Fibroblast of lung (primary cell): ENCODE results near the gene ZNF800. TPM values are rescaled to one million over a fixed set of nuclear protein-coding genes. Genes with fewer than 3 reads are reported as not detected.

Experiments used
- DNase-seq, 2 donors: peaks; one replicate each; pipeline versions ENCODE4 v3.0.0 to v3.0.0-alpha.2; 2010; ENCODE audit warnings: low read depth in 2 of 2
- H2AFZ ChIP-seq: 2 replicates; pipeline ENCODE4 v1.5.1; 2012; ENCODE audit warnings: low read length, control low read depth, inconsistent platforms
- H3K27ac ChIP-seq: 2 replicates; pipeline ENCODE4 v1.5.1; 2011; ENCODE audit warnings: low read length, control low read depth; ENCODE audit not compliant: insufficient read depth
- H3K27me3 ChIP-seq: 2 replicates; pipeline ENCODE4 v1.5.1; 2011; ENCODE audit warnings: mild to moderate bottlenecking, low read length; ENCODE audit not compliant: control insufficient read depth, insufficient read depth
- H3K36me3 ChIP-seq: 2 replicates; pipeline ENCODE4 v1.5.1; 2011; ENCODE audit warnings: low read length; ENCODE audit not compliant: control insufficient read depth, insufficient read depth
- H3K4me1 ChIP-seq: 2 replicates; pipeline ENCODE4 v1.5.1; 2011; ENCODE audit warnings: low read length; ENCODE audit not compliant: control insufficient read depth, insufficient read depth; ENCODE audit errors: extremely low read depth
- H3K4me2 ChIP-seq: 2 replicates; pipeline ENCODE4 v1.5.1; 2011; ENCODE audit warnings: low read length, control low read depth; ENCODE audit not compliant: insufficient read depth; ENCODE audit errors: extremely low read depth
- H3K4me3 ChIP-seq, 4 experiments: fragments of 200-600 bp in 1 of 4; sonication (generic) in 1 of 4; replicated peaks in 1 of 4; 2 replicates each; pipeline ENCODE4 v1.5.1; 2011 to 2016; ENCODE audit warnings: low read length in 4 of 4, low read depth in 3 of 4, mild to moderate bottlenecking in 3 of 4, control low read depth in 2 of 4, inconsistent platforms in 1 of 4, mixed read lengths in 1 of 4; ENCODE audit not compliant: insufficient read depth in 1 of 4; ENCODE audit errors: control extremely low read depth in 1 of 4
- H3K79me2 ChIP-seq: 2 replicates; pipeline ENCODE4 v1.5.1; 2012; ENCODE audit warnings: mild to moderate bottlenecking, low read length, inconsistent platforms; ENCODE audit not compliant: control insufficient read depth, insufficient read depth
- H3K9ac ChIP-seq: 2 replicates; pipeline ENCODE4 v1.5.1; 2011; ENCODE audit warnings: mild to moderate bottlenecking, low read length, control low read depth; ENCODE audit not compliant: insufficient read depth
- H3K9me3 ChIP-seq: 2 replicates; pipeline ENCODE4 v1.5.1; 2012; ENCODE audit warnings: low read depth, low read length; ENCODE audit not compliant: control insufficient read depth, insufficient read depth
- H4K20me1 ChIP-seq: 2 replicates; pipeline ENCODE4 v1.5.1; 2011; ENCODE audit warnings: low read length; ENCODE audit not compliant: control insufficient read depth, insufficient read depth; ENCODE audit errors: extremely low read depth
- CTCF ChIP-seq, 2 donors: IDR thresholded peaks in 1 of 2; conservative IDR thresholded peaks in 1 of 2; 1 replicate in 1 of 2; 2 replicates in 1 of 2; pipeline ENCODE4 v1.5.1; 2011 to 2012; ENCODE audit warnings: low read length in 2 of 2, control low read depth in 1 of 2, inconsistent platforms in 1 of 2, low read depth in 1 of 2, mild to moderate bottlenecking in 1 of 2
- EZH2 ChIP-seq: IDR thresholded peaks from 2 replicates; pipeline ENCODE4 v1.5.1; 2012; ENCODE audit warnings: low read length, control low read depth, mild to moderate bottlenecking; ENCODE audit errors: missing control alignments
- polyA plus RNA-seq, 2 donors: library from polyadenylated mRNA; depleted of rRNA in 1 of 2; stranded (reverse) in 1 of 2; unstranded in 1 of 2; fragments of >200 nt; gene quantifications; 2 replicates each; pipeline ENCODE4 v1.2.1, GENCODE V29; 2011 to 2012; ENCODE audit warnings: missing spikeins in 1 of 2
- total RNA-seq: library from RNA; depleted of rRNA; stranded (reverse); fragments of >200 nt; gene quantifications from 2 replicates; pipeline ENCODE4 v1.2.1, GENCODE V29; 2014

The ZNF800 gene
- total and polyA plus RNA-seq, 2 donors (not counting 1 experiment from before 2014, with no cell fraction given) = 12.4 to 16.6 TPM

GRCh38 chr7:127347567-127348246, 44.8 kb downstream of the ZNF800 start:
- Histone ChIP-seq H3K9ac (no peak overlapping the region), H4K20me1 (no peaks in the 10 kb centered on the region), H3K4me3 (peak overlapping the region in 3 of 4 experiments; percentile 33 to 48 (median 45)), H3K4me1 (no peaks in the 10 kb centered on the region), H3K27me3 (no peaks in the 10 kb centered on the region), H3K9me3 (no peaks in the 10 kb centered on the region), H3K36me3 (no peaks in the 10 kb centered on the region), H3K4me2 (peak overlapping the region; percentile 87), H3K79me2 (no peaks in the 10 kb centered on the region), H3K27ac (no peak overlapping the region), H2AFZ (peak overlapping the region; percentile 54)
- peak; percentile 63 to 65 for DNase-seq
- TF ChIP-seq CTCF (conservative IDR thresholded peaks at IDR 0.05 in 1 of 2, IDR thresholded peaks at IDR 0.05 in 1 of 2; ENCODE audit: low read depth in 1 of 2, low read length in 2 of 2) = peak in 1 of 2 donors; percentile 43
- TF ChIP-seq EZH2 = no peak

DNA sequence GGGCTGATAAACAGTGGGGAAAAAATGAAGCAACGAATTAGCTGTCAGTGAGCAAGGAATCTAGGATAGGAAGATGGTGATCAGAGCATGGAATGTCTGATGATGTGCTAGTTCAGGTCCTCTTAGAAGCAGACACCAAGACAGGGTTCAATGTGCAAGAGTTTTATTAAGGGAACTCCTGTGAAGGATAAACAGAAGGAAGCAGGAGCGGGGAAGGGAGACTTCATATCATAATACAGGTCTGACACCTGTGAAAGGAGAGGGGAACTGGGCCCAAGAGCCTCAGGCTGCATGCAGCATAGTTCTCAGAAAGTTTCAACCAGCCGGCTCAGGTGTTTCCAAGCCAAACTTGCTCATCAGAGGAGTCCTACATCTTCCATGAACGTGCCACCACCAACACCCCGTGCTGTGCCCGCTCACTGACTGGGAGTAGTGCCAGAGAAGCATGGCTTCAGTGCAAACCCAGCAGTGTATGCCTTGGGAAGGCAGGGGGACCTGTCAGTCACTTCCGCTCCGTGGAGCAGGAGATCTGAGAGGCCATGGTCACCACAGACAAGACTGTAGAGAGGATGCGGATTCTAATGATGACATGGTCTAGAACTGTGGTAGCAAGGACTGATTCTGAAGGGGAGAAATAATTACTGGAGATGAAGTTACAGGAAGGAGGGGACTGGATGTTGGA, 45.8 kb downstream of the ZNF800 start:
- no peaks in the 10 kb centered on the region for H3K4me1 ChIP-seq
- no peak overlapping the region for H2AFZ ChIP-seq
- no peaks in the 10 kb centered on the region for H3K79me2 ChIP-seq
- no peak overlapping the region for H3K27ac ChIP-seq
- DNase-seq = no peak
- no peaks in the 10 kb centered on the region for H3K36me3 ChIP-seq
- H3K4me2 ChIP-seq = no peak overlapping the region
- H3K9me3 ChIP-seq = no peaks in the 10 kb centered on the region
- TF ChIP-seq CTCF (conservative IDR thresholded peaks at IDR 0.05 in 1 of 2, IDR thresholded peaks at IDR 0.05 in 1 of 2; ENCODE audit: low read depth in 1 of 2, low read length in 2 of 2) (no peak), EZH2 (no peak)
- no peak overlapping the region for H3K9ac ChIP-seq
- H3K27me3 ChIP-seq = no peaks in the 10 kb centered on the region
- H4K20me1 ChIP-seq = no peaks in the 10 kb centered on the region
- no peak overlapping the region for H3K4me3 ChIP-seq

DNA sequence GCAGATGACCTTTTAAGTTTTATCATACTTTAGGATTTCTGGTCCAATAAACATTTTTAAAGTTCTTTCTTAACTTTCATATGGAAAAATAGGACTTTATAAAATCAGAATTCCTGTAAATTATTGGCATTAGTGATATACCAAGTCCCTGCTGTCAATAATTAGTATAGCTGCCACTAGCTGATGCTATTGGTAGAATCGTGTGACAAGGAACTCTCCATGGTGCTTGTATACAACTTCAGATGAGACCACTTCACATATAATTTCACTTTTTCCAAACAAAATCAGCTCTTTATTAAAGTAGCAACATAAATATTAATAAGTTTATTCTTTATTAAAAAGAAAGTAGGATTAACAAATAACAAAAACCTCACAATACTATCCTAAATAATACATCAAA, 49.9 kb downstream of the ZNF800 start:
- DNase-seq = no peak
- Histone ChIP-seq H3K4me2 (no peak overlapping the region), H4K20me1 (no peaks in the 10 kb centered on the region), H3K27me3 (no peaks in the 10 kb centered on the region), H3K9me3 (no peaks in the 10 kb centered on the region), H3K9ac (no peak overlapping the region), H3K4me3 (no peak overlapping the region), H3K36me3 (no peaks in the 10 kb centered on the region), H3K79me2 (no peaks in the 10 kb centered on the region), H2AFZ (no peak overlapping the region), H3K4me1 (no peaks in the 10 kb centered on the region), H3K27ac (no peak overlapping the region)
- TF ChIP-seq CTCF (conservative IDR thresholded peaks at IDR 0.05 in 1 of 2, IDR thresholded peaks at IDR 0.05 in 1 of 2; ENCODE audit: low read depth in 1 of 2, low read length in 2 of 2) (no peak), EZH2 (no peak)
